GM19468 (cell line): ENCODE measurements around the gene FAM9C.
"Not testable (repeated sequence)": the region's sequence is repeated elsewhere in the genome, so short reads cannot be mapped to it uniquely, and the experiment has no call there.

Source experiments
- ATAC-seq: cut with Tn5 transposase; IDR thresholded peaks from one replicate; pipeline ENCODE4 v1.9.1; 2021; ENCODE audit warnings: mild to moderate bottlenecking, moderate library complexity, moderate number of reproducible peaks; ENCODE audit not compliant: unreplicated experiment; ENCODE audit errors: extremely low read depth

The FAM9C gene

GRCh38 chrX:13046141-13046855, 1.9 kb upstream of the FAM9C start:
- no peak for ATAC-seq

- no peak for ATAC-seq
Observed at GRCh38 chrX:13043938-13044337, 482 bp downstream of the FAM9C start.

- no peak for ATAC-seq
Observed at GRCh38 chrX:13043138-13043537, 1.3 kb downstream of the FAM9C start.

GRCh38 chrX:13036896-13037295, 7.5 kb downstream of the FAM9C start:
- no peak for ATAC-seq

GRCh38 chrX:13033193-13033592, 11.2 kb downstream of the FAM9C start:
- no peak for ATAC-seq

GRCh38 chrX:13029887-13030771, 14.3 kb downstream of the FAM9C start:
- no peak for ATAC-seq

- ATAC-seq: no peak
Observed at GRCh38 chrX:13029637-13029886, 14.9 kb downstream of the FAM9C start.

GRCh38 chrX:13028871-13029636, 15.4 kb downstream of the FAM9C start:
- ATAC-seq: no peak

- ATAC-seq: peak; percentile 28
Observed at GRCh38 chrX:13026877-13027652, 17.4 kb downstream of the FAM9C start.

- no peak for ATAC-seq
Observed at GRCh38 chrX:13024986-13025385, 19.4 kb downstream of the FAM9C start.

GRCh38 chrX:13023979-13024378, 20.4 kb downstream of the FAM9C start:
- ATAC-seq: no peak

GRCh38 chrX:13023567-13023966, 20.9 kb downstream of the FAM9C start:
- ATAC-seq: no peak

- ATAC-seq: no peak
Observed at GRCh38 chrX:13022926-13023325, 21.5 kb downstream of the FAM9C start.

GRCh38 chrX:13016731-13017130, 27.7 kb downstream of the FAM9C start:
- not testable (repeated sequence) for ATAC-seq

- ATAC-seq: no peak
Observed at GRCh38 chrX:13015536-13016236, 28.7 kb downstream of the FAM9C start.

- ATAC-seq: no peak
Observed at GRCh38 chrX:13014111-13015096, 30.0 kb downstream of the FAM9C start.

GRCh38 chrX:13013363-13014110, 30.9 kb downstream of the FAM9C start:
- peak; percentile 47 for ATAC-seq

GRCh38 chrX:13010546-13010945, 33.9 kb downstream of the FAM9C start:
- no peak for ATAC-seq
